ENCODE data around the gene AQP12B. TPM values are rescaled to one million over a fixed set of nuclear protein-coding genes. Genes with fewer than 3 reads are reported as not detected.

The AQP12B gene
- total and polyA plus RNA-seq, 10 of the 15 experiments (the other 5 are each of a cell fraction or from before 2014, with no cell fraction given): not detected

- TF ChIP-seq SKIL (IDR thresholded peaks at IDR 0.05; ENCODE audit: low read depth, poor library complexity, severe bottlenecking) (no peak), BCL11A (IDR thresholded peaks at IDR 0.05; ENCODE audit: low read depth, low read length) (no peak), CUX1 (IDR thresholded peaks at IDR 0.05; ENCODE audit: insufficient replicate concordance, low read depth, low read length) (no peak)
These were observed 31.5 kb downstream of the AQP12B start (continued) for GRCh38 chr2:240651185-240651584.

GRCh38 chr2:240650254-240650965 is 32.3 kb downstream of the AQP12B start:
- ChIA-PET RAD21 (ENCODE audit: unreplicated experiment) (no interaction called here), SMC1A (ENCODE audit: uncharacterized antibody, unreplicated experiment) (no interaction called here), CTCF (no interaction called here), POLR2A (no interaction called here)
- whole genome bisulfite sequencing (ENCODE audit: insufficient coverage, insufficient replicate concordance, low lambda C conversion rate, missing lambda C conversion rate): 67% methylated on average over 13 of the region's 13 CpGs
- in situ Hi-C loops (cut with MboI) (no loop called here), intact Hi-C loops (cut with micrococcal nuclease; ENCODE audit: unreplicated experiment) (no loop called here)
- Histone ChIP-seq H3K79me2 (ENCODE audit: control insufficient read depth, insufficient read depth, low read length) (no peaks in the 10 kb centered on the region), H3K27ac (ENCODE audit: control insufficient read depth, insufficient read depth) (no peak overlapping the region), H2AFZ (ENCODE audit: control insufficient read depth, low read depth, low read length) (no peak overlapping the region), H3K9ac (ENCODE audit: control insufficient read depth, insufficient read depth, low read length) (no peak overlapping the region), H3K4me1 (ENCODE audit: control insufficient read depth, insufficient read depth, low read length) (no peaks in the 10 kb centered on the region; the same call in 1 of the 2 replicates), H3K36me3 (ENCODE audit: control insufficient read depth in 2 of 2, insufficient read depth in 2 of 2, low read length in 1 of 2) (no peaks in the 10 kb centered on the region), H3K27me3 (replicated peaks in 1 of 2; ENCODE audit: control insufficient read depth in 2 of 2, insufficient read depth in 2 of 2, low read length in 1 of 2) (peaks cover 0 to 7% of the 10 kb centered on the region in 2 experiments), H3K9me3 (replicated peaks; ENCODE audit: control insufficient read depth, insufficient read depth, low read length) (peaks cover 10% of the 10 kb centered on the region), H4K20me1 (ENCODE audit: control insufficient read depth, insufficient read depth) (no peaks in the 10 kb centered on the region), H3K4me3 (no peak overlapping the region), H3K4me2 (ENCODE audit: control insufficient read depth, insufficient read depth) (no peak overlapping the region)
- FAIRE-seq (no peak), ATAC-seq (no peak), DNase-seq (ENCODE audit: low read depth, low spot score) (no peak)
- no peak for TF ChIP-seq NFIC (IDR thresholded peaks at IDR 0.05; ENCODE audit: low read depth, low read length)
- no peak for TF ChIP-seq ZNF207 (IDR thresholded peaks at IDR 0.05; ENCODE audit: borderline replicate concordance)
- no peak for TF ChIP-seq SP1 (IDR thresholded peaks at IDR 0.05; ENCODE audit: low read depth, low read length)
- no peak for TF ChIP-seq EZH2 (IDR thresholded peaks at IDR 0.05; ENCODE audit: borderline replicate concordance, control insufficient read depth, low read depth, low read length)
- no peak for TF ChIP-seq MYC (IDR thresholded peaks at IDR 0.05; ENCODE audit: insufficient read depth, insufficient read length, insufficient replicate concordance, low read length, severe bottlenecking)
- no peak for TF ChIP-seq CREM (IDR thresholded peaks at IDR 0.05; ENCODE audit: low read depth)
- no TSS peak for BruUV-seq (replicated peaks)
